Lung (tissue), 12 donors: ENCODE results near the gene MCTP1. TPM values are rescaled to one million over a fixed set of nuclear protein-coding genes. Genes with fewer than 3 reads are reported as not detected.

ENCODE experiments used
- ATAC-seq: fragments of 200-7000 bp; cut with Tn5 transposase; one replicate; pipeline ENCODE4 v1.9.1; 2020; ENCODE audit warnings: moderate number of reproducible peaks; ENCODE audit not compliant: insufficient read depth, low FRiP score
- DNase-seq, 3 donors: peaks; one replicate each; pipeline ENCODE4 v3.0.0-alpha.2; 2013 to 2017
- H3K27ac ChIP-seq, 2 donors: one replicate each; pipeline ENCODE4 v1.5.1; 2013; ENCODE audit warnings: mild to moderate bottlenecking in 2 of 2, moderate library complexity in 2 of 2, control low read depth in 1 of 2, inconsistent platforms in 1 of 2, low read depth in 1 of 2, low read length in 1 of 2
- H3K27me3 ChIP-seq, 3 donors: one replicate each; pipeline ENCODE4 v1.5.1; 2013; ENCODE audit warnings: low read length in 2 of 3; ENCODE audit not compliant: control insufficient read depth in 3 of 3, insufficient read depth in 3 of 3
- H3K36me3 ChIP-seq, 4 donors: one replicate each; pipeline ENCODE4 v1.5.1; 2013; ENCODE audit warnings: low read length in 4 of 4, mild to moderate bottlenecking in 1 of 4, moderate library complexity in 1 of 4; ENCODE audit not compliant: control insufficient read depth in 4 of 4, insufficient read depth in 4 of 4
- H3K4me1 ChIP-seq, 5 donors: one replicate each; pipeline ENCODE4 v1.5.1; 2013; ENCODE audit warnings: low read length in 5 of 5, mild to moderate bottlenecking in 2 of 5, moderate library complexity in 1 of 5; ENCODE audit not compliant: control insufficient read depth in 5 of 5, insufficient read depth in 5 of 5
- H3K4me3 ChIP-seq: one replicate; pipeline ENCODE4 v1.5.1; 2013; ENCODE audit warnings: mild to moderate bottlenecking, control low read depth, moderate library complexity
- H3K9ac ChIP-seq, 2 donors: one replicate each; pipeline ENCODE4 v1.5.1; 2013; ENCODE audit warnings: low read length in 2 of 2, control low read depth in 1 of 2; ENCODE audit not compliant: insufficient read depth in 1 of 2
- H3K9me3 ChIP-seq, 4 donors: one replicate each; pipeline ENCODE4 v1.5.1; 2013; ENCODE audit warnings: low read length in 3 of 4, mild to moderate bottlenecking in 1 of 4, moderate library complexity in 1 of 4; ENCODE audit not compliant: control insufficient read depth in 4 of 4, insufficient read depth in 3 of 4
- CTCF ChIP-seq: IDR thresholded peaks from 2 replicates; pipeline ENCODE4 v1.5.1; 2012; ENCODE audit warnings: mild to moderate bottlenecking; ENCODE audit errors: control extremely low read depth, extremely low read depth
- WGBS, 2 donors: extraction: QIAGEN DNeasy Blood & Tissue Kit; methylation state at CpG; one replicate each; pipeline ENCODE4 v1.1.7; 2013; 5-methylcytosine and 5-hydroxymethylcytosine counted together
- polyA plus RNA-seq, 2 donors: library from polyadenylated mRNA; stranded (reverse); fragments of 200-250 nt; gene quantifications; one replicate each; pipeline ENCODE4 v1.2.1, GENCODE V29; 2013
- total RNA-seq, 2 donors: library from RNA; depleted of rRNA in 1 of 2; stranded (reverse); fragments of >200 nt in 1 of 2; gene quantifications; one replicate each; pipeline ENCODE4 v1.2.1, GENCODE V29; 2014 to 2021
- donor health status: control.
- donor health status: control.
- donor health status: Bipolar disorder and iron deficiency.
- donor health status: healthy.
- donor health status: DM: yes; HTN: yes; CAD: no.

MCTP1 gene
- total and polyA plus RNA-seq, 4 donors, result 5.8 to 34.8 (median 27.4) TPM

GRCh38 chr5:95027151-95027721 lies 257.7 kb downstream of the MCTP1 start:
- H3K27ac ChIP-seq, result no peak overlapping the region
- WGBS, 2 donors, result 28 to 59% methylated on average over 5 of the region's 5 CpGs
- no peaks in the 10 kb centered on the region for H3K36me3 ChIP-seq
- H3K27me3 ChIP-seq, result no peaks in the 10 kb centered on the region
- H3K4me1 ChIP-seq, result peaks cover 0 to 2% (median 0%) of the 10 kb centered on the region in 5 donors
- DNase-seq (no peak), ATAC-seq (no peak)
- no peak for TF ChIP-seq CTCF
- no peak overlapping the region for H3K4me3 ChIP-seq
- no peak overlapping the region for H3K9ac ChIP-seq
- H3K9me3 ChIP-seq, result no peaks in the 10 kb centered on the region

GRCh38 chr5:95026718-95027117 lies 258.2 kb downstream of the MCTP1 start:
- Histone ChIP-seq H3K9me3 (no peaks in the 10 kb centered on the region), H3K9ac (no peak overlapping the region), H3K27me3 (no peaks in the 10 kb centered on the region), H3K4me3 (no peak overlapping the region), H3K4me1 (peaks cover 0 to 2% (median 0%) of the 10 kb centered on the region in 5 donors), H3K36me3 (no peaks in the 10 kb centered on the region), H3K27ac (no peak overlapping the region)
- WGBS, 2 donors, result 70 to 84% methylated on average over 2 of the region's 2 CpGs
- no peak for ATAC-seq
- no peak for TF ChIP-seq CTCF
- no peak for DNase-seq

GRCh38 chr5:95022967-95023695 lies 261.8 kb downstream of the MCTP1 start:
- 66 to 78% methylated on average over 5 of the region's 5 CpGs for WGBS, 2 donors
- H3K36me3 ChIP-seq, result no peaks in the 10 kb centered on the region
- H3K27me3 ChIP-seq, result no peaks in the 10 kb centered on the region
- no peaks in the 10 kb centered on the region for H3K9me3 ChIP-seq
- no peak for TF ChIP-seq CTCF
- H3K9ac ChIP-seq, result no peak overlapping the region
- no peak overlapping the region for H3K27ac ChIP-seq
- no peak for ATAC-seq
- H3K4me1 ChIP-seq, result no peaks in the 10 kb centered on the region
- DNase-seq, result no peak
- no peak overlapping the region for H3K4me3 ChIP-seq
